GM10266 (cell line): ENCODE results near the gene PADI3.

Experiments used
- DNase-seq: peaks from one replicate; pipeline ENCODE4 v3.0.0; 2012; ENCODE audit errors: extremely low spot score
- CTCF ChIP-seq: IDR thresholded peaks from 2 replicates; pipeline ENCODE4 v1.5.1; 2012; ENCODE audit warnings: mild to moderate bottlenecking, low read depth; ENCODE audit not compliant: control insufficient read depth, insufficient read depth; ENCODE audit errors: missing control alignments

PADI3 gene

DNA sequence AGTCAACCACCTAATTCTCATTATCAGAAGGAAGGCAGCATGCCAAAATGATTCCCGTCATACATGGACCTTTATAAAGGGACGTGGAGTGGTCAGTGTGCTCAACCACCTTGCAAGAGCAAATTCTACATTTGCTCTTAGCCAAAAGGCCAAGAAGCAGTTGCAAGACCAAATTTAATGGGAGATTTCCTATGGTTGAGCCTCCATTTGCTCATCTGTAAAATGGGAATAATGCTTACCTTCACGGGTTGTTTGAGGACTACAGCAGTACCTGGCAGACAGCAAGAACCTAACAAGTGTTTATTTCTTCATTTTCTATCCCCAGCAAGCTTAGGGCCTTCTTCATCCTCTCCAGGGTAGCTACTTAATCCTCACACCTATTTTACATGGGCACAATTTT, 41.7 kb downstream of the PADI3 start:
- no peak for TF ChIP-seq CTCF
- DNase-seq: no peak

DNA sequence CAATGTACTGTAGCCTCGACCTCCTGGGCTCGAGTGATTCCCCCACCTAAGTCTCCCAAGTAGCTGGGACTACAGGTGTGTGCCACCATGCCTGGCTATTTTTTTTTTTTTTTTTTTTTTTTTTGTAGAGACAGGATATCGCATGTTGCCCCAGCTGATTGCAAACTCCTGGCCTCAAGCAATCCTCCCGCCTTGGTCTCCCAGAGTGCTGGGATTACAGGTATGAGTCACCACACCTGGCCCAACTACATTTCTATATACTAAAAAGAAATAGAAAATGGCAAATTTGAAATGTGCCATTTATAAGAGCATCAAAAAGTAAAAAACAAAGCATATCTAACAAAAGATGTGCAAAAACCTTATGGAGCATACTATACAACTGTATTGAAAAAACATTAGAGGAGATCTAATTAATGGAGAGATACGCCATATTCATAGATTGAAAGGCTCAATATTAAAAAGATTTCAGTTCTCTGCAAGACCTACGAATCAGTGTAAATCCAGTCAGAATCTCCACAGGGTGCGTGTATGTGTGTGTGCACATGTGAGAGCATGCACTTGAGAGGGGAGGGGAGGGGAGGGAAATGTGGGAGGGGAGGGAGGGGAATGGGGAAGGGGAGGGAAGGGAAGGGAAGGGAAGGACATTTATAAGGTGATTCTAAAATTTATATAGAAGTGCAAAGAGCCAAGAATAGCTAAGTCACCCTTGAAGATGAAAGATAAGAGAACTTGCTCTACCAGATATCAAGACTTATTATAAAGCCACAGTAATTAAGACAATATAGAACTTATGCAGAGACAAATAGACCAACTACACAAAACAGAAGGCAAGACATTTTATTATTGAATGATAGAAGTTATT, 43.6 kb downstream of the PADI3 start:
- no peak for DNase-seq
- no peak for TF ChIP-seq CTCF

- DNase-seq: no peak
Measured at GRCh38 chr1:17293681-17294425, 45.0 kb downstream of the PADI3 start.

DNA sequence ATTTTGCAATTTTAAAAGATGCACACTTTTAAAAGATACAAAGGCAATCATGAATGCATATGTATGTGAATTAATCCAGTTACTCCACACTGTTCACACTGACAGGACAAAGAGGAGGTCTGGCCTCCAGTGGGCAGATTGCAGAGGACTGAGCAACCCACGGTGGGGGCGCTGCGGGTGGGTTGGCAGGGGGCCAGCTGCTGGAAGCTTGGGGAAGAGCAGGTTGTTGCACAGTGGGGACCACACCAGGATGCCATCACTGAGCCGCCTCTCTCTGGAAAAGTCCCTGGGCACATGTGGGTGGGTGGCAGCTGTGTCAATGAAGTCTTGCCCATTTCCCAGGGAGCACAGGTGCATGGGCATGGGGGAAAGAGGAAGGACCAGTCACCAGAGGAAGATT, 46.4 kb downstream of the PADI3 start:
- no peak for DNase-seq
- no peak for TF ChIP-seq CTCF

More at GRCh38 chr1:17293681-17294425, 45.0 kb downstream of the PADI3 start:
- TF ChIP-seq CTCF: no peak

GRCh38 chr1:17296086-17296485, 47.2 kb downstream of the PADI3 start:
- no peak for DNase-seq
- no peak for TF ChIP-seq CTCF

DNA sequence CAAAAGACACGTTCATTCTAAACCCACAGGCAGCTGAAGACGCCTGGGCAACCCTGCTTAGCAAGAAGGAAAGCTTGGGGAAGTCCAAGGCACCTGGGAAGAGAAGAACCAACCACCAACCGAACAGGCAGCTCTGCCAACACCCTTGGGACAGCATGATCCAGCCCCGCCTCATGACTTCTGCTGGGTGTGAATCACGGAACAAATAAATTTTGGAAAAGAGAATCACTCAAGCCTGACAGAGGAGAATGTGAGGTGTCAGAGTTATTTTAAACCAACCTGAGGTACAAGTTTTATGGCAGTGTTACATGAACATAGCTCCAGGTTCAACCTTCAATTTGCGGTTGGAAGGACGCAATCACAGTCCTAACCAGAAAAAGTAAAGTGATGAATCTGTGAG, 49.1 kb downstream of the PADI3 start:
- no peak for TF ChIP-seq CTCF
- no peak for DNase-seq

- no peak for DNase-seq
- no peak for TF ChIP-seq CTCF
Measured at GRCh38 chr1:17301767-17302166, 52.9 kb downstream of the PADI3 start.
